ENCODE measurements around the gene MUCL3. TPM values are rescaled to one million over a fixed set of nuclear protein-coding genes. Genes with fewer than 3 reads are reported as not detected.

MUCL3 gene
- total and polyA plus RNA-seq, 2 donors (not counting 1 experiment from before 2014, with no cell fraction given), result not detected

- DNase-seq, result peak; percentile 27
- peak overlapping the region; percentile 90 for H3K4me3 Mint-ChIP-seq
Observed at GRCh38 chr6:30914854-30915590, 25.8 kb upstream of the MUCL3 start.

More at GRCh38 chr6:30914854-30915590, 25.8 kb upstream of the MUCL3 start:
- TF ChIP-seq, protein P1, sequence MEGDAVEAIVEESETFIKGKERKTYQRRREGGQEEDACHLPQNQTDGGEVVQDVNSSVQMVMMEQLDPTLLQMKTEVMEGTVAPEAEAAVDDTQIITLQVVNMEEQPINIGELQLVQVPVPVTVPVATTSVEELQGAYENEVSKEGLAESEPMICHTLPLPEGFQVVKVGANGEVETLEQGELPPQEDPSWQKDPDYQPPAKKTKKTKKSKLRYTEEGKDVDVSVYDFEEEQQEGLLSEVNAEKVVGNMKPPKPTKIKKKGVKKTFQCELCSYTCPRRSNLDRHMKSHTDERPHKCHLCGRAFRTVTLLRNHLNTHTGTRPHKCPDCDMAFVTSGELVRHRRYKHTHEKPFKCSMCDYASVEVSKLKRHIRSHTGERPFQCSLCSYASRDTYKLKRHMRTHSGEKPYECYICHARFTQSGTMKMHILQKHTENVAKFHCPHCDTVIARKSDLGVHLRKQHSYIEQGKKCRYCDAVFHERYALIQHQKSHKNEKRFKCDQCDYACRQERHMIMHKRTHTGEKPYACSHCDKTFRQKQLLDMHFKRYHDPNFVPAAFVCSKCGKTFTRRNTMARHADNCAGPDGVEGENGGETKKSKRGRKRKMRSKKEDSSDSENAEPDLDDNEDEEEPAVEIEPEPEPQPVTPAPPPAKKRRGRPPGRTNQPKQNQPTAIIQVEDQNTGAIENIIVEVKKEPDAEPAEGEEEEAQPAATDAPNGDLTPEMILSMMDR (IDR thresholded peaks at IDR 0.05), result no peak
- TF ChIP-seq EZH2 (IDR thresholded peaks at IDR 0.05; ENCODE audit: borderline replicate concordance, insufficient read depth, low read depth, low read length, poor library complexity, severe bottlenecking), result no peak
- CTCF ChIA-PET, result interaction anchor here (0.9 to 6.3 kb wide), 20 partner anchors 10 to 559 kb away, joined by 3 to 87 read pairs (median 4); no protein-coding TSS in a partner anchor
- H3K9me3 Mint-ChIP-seq (ENCODE audit: insufficient read depth), result no peaks in the 10 kb centered on the region
- peak overlapping the region; percentile 88 for H3K27ac Mint-ChIP-seq
- Histone ChIP-seq H3K9me3 (ENCODE audit: control extremely low read depth in 1 of 3, control insufficient read depth in 2 of 3, insufficient read depth in 1 of 3, low read length in 2 of 3) (no peaks in the 10 kb centered on the region), H3K36me3 (replicated peaks in 1 of 2; ENCODE audit: control extremely low read depth in 1 of 2, control insufficient read depth in 1 of 2, extremely low read depth in 1 of 2, insufficient read depth in 2 of 2, low read length in 1 of 2) (peaks cover 0 to 54% of the 10 kb centered on the region in 2 experiments), H3K27ac (ENCODE audit: low read length in 2 of 2) (peak overlapping the region in 1 of 2 donors; percentile 76), H3K27me3 (replicated peaks in 1 of 4; ENCODE audit: control extremely low read depth in 1 of 4, control insufficient read depth in 3 of 4, insufficient read depth in 4 of 4, low read length in 3 of 4) (no peaks in the 10 kb centered on the region), H3K4me3 (ENCODE audit: control extremely low read depth in 1 of 5, extremely low read depth in 1 of 5, insufficient read depth in 1 of 5, low read depth in 2 of 5, low read length in 4 of 5) (peak overlapping the region; percentile 27 to 84 (median 78)), H4K20me1 (ENCODE audit: control insufficient read depth, insufficient read depth, low read length, poor library complexity, severe bottlenecking) (no peaks in the 10 kb centered on the region), H3K9ac (ENCODE audit: low read length) (peak overlapping the region; percentile 82), H3K79me2 (ENCODE audit: control insufficient read depth, insufficient read depth, low read length) (no peaks in the 10 kb centered on the region), H2AFZ (ENCODE audit: insufficient read depth, low read depth, low read length, poor library complexity, severe bottlenecking) (peak overlapping the region; percentile 99), H3K4me1 (ENCODE audit: control insufficient read depth in 2 of 2, insufficient read depth in 2 of 2, low read length in 2 of 2) (peaks cover 11 to 20% of the 10 kb centered on the region in 2 donors), H3K4me2 (replicated peaks; ENCODE audit: low read depth, low read length, poor library complexity, severe bottlenecking) (peak overlapping the region; percentile 95)
- no peaks in the 10 kb centered on the region for H3K27me3 Mint-ChIP-seq
- POLR2A ChIA-PET, result interaction anchor here (1.7 kb wide), 1 partner anchor 31 kb away, joined by 18 read pairs; the partner anchor contains the start of gene DDR1
- 63% methylated on average over 8 of the region's 17 CpGs for WGBS (ENCODE audit: insufficient coverage)
- intact Hi-C loops (cut with micrococcal nuclease), result loop anchor here (1.0 to 5.0 kb wide), 5 partner anchors 87 to 173 kb away; partner anchors contain the start of genes FLOT1 and IER3
- ATAC-seq (ENCODE audit: low read depth), result no peak
- peaks cover 24% of the 10 kb centered on the region for H3K4me1 Mint-ChIP-seq
